ENCODE data around the gene TSHZ2. TPM values are rescaled to one million over a fixed set of nuclear protein-coding genes. Genes with fewer than 3 reads are reported as not detected.

TSHZ2 gene
- total RNA-seq, 2 experiments from 2014 or later, result 0.38 to 0.54 TPM

GRCh38 chr20:53074811-53075314 lies 102.7 kb downstream of the TSHZ2 start:
- peaks cover 7% of the 10 kb centered on the region for H3K27me3 Mint-ChIP-seq
- no peak overlapping the region for H3K27ac Mint-ChIP-seq
- no peak overlapping the region for H3K4me3 Mint-ChIP-seq
- no peak for DNase-seq
- no peak for ATAC-seq
- H3K9me3 Mint-ChIP-seq, result no peaks in the 10 kb centered on the region
- ChIA-PET CTCF (no interaction called here), POLR2A (interaction anchor here (0.9 kb wide), 1 partner anchor 204 kb away, joined by 3 read pairs; no protein-coding TSS in a partner anchor)
- intact Hi-C loops (cut with micrococcal nuclease), result no loop called here
- peaks cover 7% of the 10 kb centered on the region for H3K4me1 Mint-ChIP-seq (ENCODE audit: low read depth)
- no peaks in the 10 kb centered on the region for H3K36me3 Mint-ChIP-seq (ENCODE audit: low read depth)
- TF ChIP-seq, protein P1, sequence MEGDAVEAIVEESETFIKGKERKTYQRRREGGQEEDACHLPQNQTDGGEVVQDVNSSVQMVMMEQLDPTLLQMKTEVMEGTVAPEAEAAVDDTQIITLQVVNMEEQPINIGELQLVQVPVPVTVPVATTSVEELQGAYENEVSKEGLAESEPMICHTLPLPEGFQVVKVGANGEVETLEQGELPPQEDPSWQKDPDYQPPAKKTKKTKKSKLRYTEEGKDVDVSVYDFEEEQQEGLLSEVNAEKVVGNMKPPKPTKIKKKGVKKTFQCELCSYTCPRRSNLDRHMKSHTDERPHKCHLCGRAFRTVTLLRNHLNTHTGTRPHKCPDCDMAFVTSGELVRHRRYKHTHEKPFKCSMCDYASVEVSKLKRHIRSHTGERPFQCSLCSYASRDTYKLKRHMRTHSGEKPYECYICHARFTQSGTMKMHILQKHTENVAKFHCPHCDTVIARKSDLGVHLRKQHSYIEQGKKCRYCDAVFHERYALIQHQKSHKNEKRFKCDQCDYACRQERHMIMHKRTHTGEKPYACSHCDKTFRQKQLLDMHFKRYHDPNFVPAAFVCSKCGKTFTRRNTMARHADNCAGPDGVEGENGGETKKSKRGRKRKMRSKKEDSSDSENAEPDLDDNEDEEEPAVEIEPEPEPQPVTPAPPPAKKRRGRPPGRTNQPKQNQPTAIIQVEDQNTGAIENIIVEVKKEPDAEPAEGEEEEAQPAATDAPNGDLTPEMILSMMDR (IDR thresholded peaks at IDR 0.05), result no peak

GRCh38 chr20:53076668-53077067 lies 104.5 kb downstream of the TSHZ2 start:
- Mint-ChIP-seq H3K27ac (no peak overlapping the region), H3K36me3 (ENCODE audit: low read depth) (no peaks in the 10 kb centered on the region), H3K4me3 (no peak overlapping the region), H3K27me3 (peaks cover 4% of the 10 kb centered on the region), H3K9me3 (no peaks in the 10 kb centered on the region), H3K4me1 (ENCODE audit: low read depth) (peaks cover 3% of the 10 kb centered on the region)
- CTCF ChIA-PET, result no interaction called here
- intact Hi-C loops (cut with micrococcal nuclease), result no loop called here
- DNase-seq, result no peak
- TF ChIP-seq, protein P1 (IDR thresholded peaks at IDR 0.05), result no peak
- POLR2A ChIA-PET, result no interaction called here
- no peak for ATAC-seq

DNA sequence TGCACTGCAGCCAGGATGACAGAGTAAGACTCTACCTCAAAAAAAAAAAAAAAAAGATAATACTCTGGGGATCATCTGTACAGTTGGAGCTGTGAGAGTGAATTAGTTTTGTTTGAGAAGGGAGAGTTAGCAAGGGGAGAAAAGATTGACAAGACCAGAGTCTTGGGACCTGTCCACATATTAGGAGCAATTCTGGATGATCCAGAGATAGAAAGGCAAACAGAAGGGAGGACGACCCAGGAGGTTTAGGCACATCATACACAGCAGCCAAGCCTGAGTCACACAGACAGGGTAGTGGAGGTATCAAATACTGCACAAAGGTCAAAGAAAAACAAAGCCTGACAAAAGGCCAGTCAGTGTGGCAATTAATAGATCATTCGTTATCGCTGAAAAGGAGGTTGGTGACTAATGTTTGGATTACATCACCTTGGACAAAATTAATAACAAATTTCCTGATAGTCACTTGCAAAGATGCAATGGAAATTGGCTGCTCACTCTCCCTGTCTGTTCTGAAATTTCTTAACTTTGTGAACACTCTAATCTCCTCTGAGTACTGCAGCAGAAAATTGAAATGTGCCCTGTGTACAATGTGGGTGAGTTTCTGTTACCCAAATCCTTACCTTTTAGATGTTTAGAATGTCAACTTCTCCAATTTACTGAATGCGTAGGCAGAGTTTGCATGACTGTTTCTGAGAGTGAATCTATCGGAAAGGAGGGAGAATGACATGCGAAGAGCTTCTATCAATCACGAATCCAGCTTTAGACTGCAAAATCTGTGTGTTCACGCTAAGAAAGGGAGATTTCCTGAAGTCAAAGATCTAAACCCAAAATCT lies 105.4 kb downstream of the TSHZ2 start:
- intact Hi-C loops (cut with micrococcal nuclease), result no loop called here
- Mint-ChIP-seq H3K27me3 (peaks cover 4% of the 10 kb centered on the region), H3K36me3 (ENCODE audit: low read depth) (no peaks in the 10 kb centered on the region), H3K4me3 (no peak overlapping the region), H3K4me1 (ENCODE audit: low read depth) (peaks cover 3% of the 10 kb centered on the region), H3K9me3 (no peaks in the 10 kb centered on the region), H3K27ac (no peak overlapping the region)
- DNase-seq, result no peak
- ATAC-seq, result peak; percentile 51
- CTCF ChIA-PET, result interaction anchor here (0.6 to 0.9 kb wide), 2 partner anchors 34 to 84 kb away, joined by 3 read pairs; no protein-coding TSS in a partner anchor
- POLR2A ChIA-PET, result no interaction called here
- TF ChIP-seq, protein P1 (IDR thresholded peaks at IDR 0.05), result no peak

- TF ChIP-seq, protein P1 (IDR thresholded peaks at IDR 0.05), result no peak
- no peak overlapping the region for H3K27ac Mint-ChIP-seq
- CTCF ChIA-PET, result interaction anchor here (0.9 kb wide), 1 partner anchor 83 kb away, joined by 3 read pairs; no protein-coding TSS in a partner anchor
- no peak overlapping the region for H3K4me3 Mint-ChIP-seq
- H3K36me3 Mint-ChIP-seq (ENCODE audit: low read depth), result no peaks in the 10 kb centered on the region
- POLR2A ChIA-PET, result no interaction called here
- intact Hi-C loops (cut with micrococcal nuclease), result no loop called here
- H3K27me3 Mint-ChIP-seq, result no peaks in the 10 kb centered on the region
- no peaks in the 10 kb centered on the region for H3K9me3 Mint-ChIP-seq
- DNase-seq (no peak), ATAC-seq (no peak)
- H3K4me1 Mint-ChIP-seq (ENCODE audit: low read depth), result peaks cover 3% of the 10 kb centered on the region
Measured at GRCh38 chr20:53078761-53079160, 106.6 kb downstream of the TSHZ2 start.

- TF ChIP-seq, protein P1 (IDR thresholded peaks at IDR 0.05), result no peak
- intact Hi-C loops (cut with micrococcal nuclease), result no loop called here
- H3K9me3 Mint-ChIP-seq, result no peaks in the 10 kb centered on the region
- peaks cover 3% of the 10 kb centered on the region for H3K4me1 Mint-ChIP-seq (ENCODE audit: low read depth)
- no peak for DNase-seq
- no peaks in the 10 kb centered on the region for H3K27me3 Mint-ChIP-seq
- ChIA-PET POLR2A (no interaction called here), CTCF (no interaction called here)
- H3K4me3 Mint-ChIP-seq, result no peak overlapping the region
- H3K27ac Mint-ChIP-seq, result no peak overlapping the region
- H3K36me3 Mint-ChIP-seq (ENCODE audit: low read depth), result no peaks in the 10 kb centered on the region
- no peak for ATAC-seq
Measured at GRCh38 chr20:53079261-53079691, 107.1 kb downstream of the TSHZ2 start.
